Spleen (tissue), 11 donors: ENCODE results near the gene TMEM182. TPM values are rescaled to one million over a fixed set of nuclear protein-coding genes. Genes with fewer than 3 reads are reported as not detected.

ENCODE experiments used
- DNase-seq: peaks from one replicate; pipeline ENCODE4 v3.0.0-alpha.2; 2020
- H3K27ac ChIP-seq, 8 donors: fragments of 200-600 bp; sonication (generic) in 7 of 8; 1 replicate in 4 of 8; 2 replicates in 4 of 8; pipeline versions ENCODE4 v1.5.0 to v1.8.0; 2016 to 2021; ENCODE audit warnings: inconsistent platforms in 4 of 8, mild to moderate bottlenecking in 4 of 8, moderate library complexity in 1 of 8
- H3K27me3 ChIP-seq, 7 donors: fragments of 200-600 bp; sonication (generic) in 6 of 7; replicated peaks in 1 of 7; 1 replicate in 4 of 7; 2 replicates in 3 of 7; pipeline versions ENCODE4 v1.5.0 to v1.8.0; 2016 to 2021; ENCODE audit warnings: inconsistent platforms in 3 of 7, mild to moderate bottlenecking in 1 of 7
- H3K36me3 ChIP-seq, 6 donors: fragments of 200-600 bp; sonication (generic) in 5 of 6; 1 replicate in 4 of 6; 2 replicates in 2 of 6; pipeline versions ENCODE4 v1.5.0 to v1.8.0; 2016 to 2021; ENCODE audit warnings: inconsistent platforms in 2 of 6
- H3K4me1 ChIP-seq, 6 donors: fragments of 200-600 bp; sonication (generic) in 5 of 6; 1 replicate in 3 of 6; 2 replicates in 3 of 6; pipeline versions ENCODE4 v1.5.0 to v1.8.0; 2016 to 2021; ENCODE audit warnings: inconsistent platforms in 3 of 6
- H3K4me3 ChIP-seq, 8 donors: fragments of 200-600 bp; sonication (generic) in 7 of 8; 1 replicate in 4 of 8; 2 replicates in 4 of 8; pipeline versions ENCODE4 v1.5.0 to v1.8.0; 2016 to 2021; ENCODE audit warnings: inconsistent platforms in 4 of 8, mild to moderate bottlenecking in 4 of 8, moderate library complexity in 2 of 8
- H3K9me3 ChIP-seq, 8 donors: fragments of 200-600 bp; sonication (generic) in 7 of 8; 1 replicate in 4 of 8; 2 replicates in 4 of 8; pipeline versions ENCODE4 v1.5.0 to v1.8.0; 2016 to 2021; ENCODE audit warnings: inconsistent platforms in 4 of 8
- CTCF ChIP-seq, 11 experiments: fragments of 200-600 bp in 7 of 11; fragments of 450-650 bp in 4 of 11; sonication (generic) in 4 of 11; IDR thresholded peaks in 8 of 11; conservative IDR thresholded peaks in 3 of 11; 1 replicate in 7 of 11; 2 replicates in 4 of 11; pipeline versions ENCODE4 v1.4.0 to v1.8.0; 2016 to 2021; ENCODE audit warnings: antibody characterized with exemption in 11 of 11, inconsistent platforms in 4 of 11, mild to moderate bottlenecking in 1 of 11
- POLR2A ChIP-seq, 3 donors: fragments of 450-650 bp; IDR thresholded peaks; one replicate each; pipeline ENCODE4 v1.5.1; 2017; ENCODE audit warnings: antibody characterized with exemption in 3 of 3, mild to moderate bottlenecking in 1 of 3
- POLR2AphosphoS5 ChIP-seq, 3 donors: sonication (generic); formaldehyde crosslinking; IDR thresholded peaks; one replicate each; pipeline ENCODE4 v1.5.1; 2017; ENCODE audit warnings: antibody characterized with exemption in 3 of 3
- WGBS, 5 donors: extraction: QIAGEN DNeasy Blood & Tissue Kit in 3 of 5; methylation state at CpG; one replicate each; pipeline versions ENCODE4 v1.1.5 to v1.1.7; 2013 to 2018; 5-methylcytosine and 5-hydroxymethylcytosine counted together
- intact Hi-C: fragments of 100-400 bp; cut with DNase I; formaldehyde crosslinking; loops from one replicate; pipeline ENCODE4 v1.15.0; 2023; ENCODE audit warnings: low total_unique reads
- polyA plus RNA-seq, 3 donors: library from polyadenylated mRNA; stranded (reverse); fragments of 200-250 nt; gene quantifications; one replicate each; pipeline ENCODE4 v1.2.1, GENCODE V29; 2013
- total RNA-seq, 7 donors: library from RNA; depleted of rRNA in 3 of 7; stranded (reverse); fragments of >200 nt in 3 of 7; fragmentation: NEBNext Ultra II Directional in 4 of 7; extraction: Animal tissue kit (Norgen Biotek cat#: 25700) in 4 of 7; gene quantifications; one replicate each; pipeline versions ENCODE4 v1.1.0 to v1.2.1, GENCODE V29; 2016 to 2021
- donor health status: healthy with polysubstance abuse.
- donor health status: DM: no; HTN: no; CAD: no; lungs with moderate emphysema.
- donor health status: DM: no; HTN: no; CAD: no.
- donor health status: Bipolar disorder and iron deficiency.
- donor health status: healthy.
- donor health status: DM: no; HTN: no; CAD: no.
- donor health status: DM: yes; HTN: yes; CAD: no.

TMEM182 gene
- total and polyA plus RNA-seq, 10 donors: 1.3 to 8.6 (median 3.2) TPM

- H3K4me1 ChIP-seq: peaks cover 0 to 4% (median 0%) of the 10 kb centered on the region in 6 donors
- no peaks in the 10 kb centered on the region for H3K27me3 ChIP-seq
- intact Hi-C loops: no loop called here
- H3K36me3 ChIP-seq: peaks cover 0 to 33% (median 8%) of the 10 kb centered on the region in 6 donors
- WGBS, 5 donors: 77 to 92% (median 91%) methylated on average over 4 of the region's 4 CpGs
- no peak overlapping the region for H3K27ac ChIP-seq
- DNase-seq: no peak
- H3K9me3 ChIP-seq: peaks cover 5 to 36% (median 27%) of the 10 kb centered on the region in 8 donors
- no peak overlapping the region for H3K4me3 ChIP-seq
- TF ChIP-seq POLR2A (IDR thresholded peaks at IDR 0.05): no peak
- TF ChIP-seq POLR2AphosphoS5 (IDR thresholded peaks at IDR 0.05): no peak
- TF ChIP-seq CTCF (IDR thresholded peaks at IDR 0.05 in 8 of 11, conservative IDR thresholded peaks at IDR 0.05 in 3 of 11): no peak
These were observed 33.8 kb downstream of the TMEM182 start for GRCh38 chr2:102795641-102796040.

GRCh38 chr2:102796337-102796736 is 34.5 kb downstream of the TMEM182 start:
- Histone ChIP-seq H3K36me3 (peaks cover 0 to 39% (median 8%) of the 10 kb centered on the region in 6 donors), H3K27ac (no peak overlapping the region), H3K4me3 (no peak overlapping the region), H3K4me1 (peaks cover 0 to 4% (median 0%) of the 10 kb centered on the region in 6 donors), H3K27me3 (no peaks in the 10 kb centered on the region), H3K9me3 (peaks cover 10 to 43% (median 34%) of the 10 kb centered on the region in 8 donors)
- 86 to 95% (median 91%) methylated on average over 2 of the region's 2 CpGs for WGBS, 5 donors
- TF ChIP-seq POLR2A (IDR thresholded peaks at IDR 0.05) (no peak), CTCF (IDR thresholded peaks at IDR 0.05 in 8 of 11, conservative IDR thresholded peaks at IDR 0.05 in 3 of 11) (no peak), POLR2AphosphoS5 (IDR thresholded peaks at IDR 0.05) (no peak)
- intact Hi-C loops: no loop called here
- DNase-seq: no peak

GRCh38 chr2:102797486-102797885 is 35.7 kb downstream of the TMEM182 start:
- H3K4me1 ChIP-seq: peaks cover 0 to 3% (median 0%) of the 10 kb centered on the region in 6 donors
- H3K27ac ChIP-seq: no peak overlapping the region
- no peak for DNase-seq
- intact Hi-C loops: no loop called here
- TF ChIP-seq CTCF (IDR thresholded peaks at IDR 0.05 in 8 of 11, conservative IDR thresholded peaks at IDR 0.05 in 3 of 11) (no peak), POLR2AphosphoS5 (IDR thresholded peaks at IDR 0.05) (no peak)
- no peak overlapping the region for H3K4me3 ChIP-seq
- peaks cover 12 to 55% (median 46%) of the 10 kb centered on the region in 8 donors for H3K9me3 ChIP-seq
- peaks cover 0 to 51% (median 11%) of the 10 kb centered on the region in 6 donors for H3K36me3 ChIP-seq
- WGBS, 5 donors: 88 to 98% (median 91%) methylated on average over 2 of the region's 2 CpGs
- no peaks in the 10 kb centered on the region for H3K27me3 ChIP-seq

- intact Hi-C loops: no loop called here
These were observed 36.4 kb downstream of the TMEM182 start for GRCh38 chr2:102798181-102798580.

More at GRCh38 chr2:102798181-102798580, 36.4 kb downstream of the TMEM182 start:
- 89 to 99% (median 95%) methylated on average over 2 of the region's 2 CpGs for WGBS, 5 donors
- Histone ChIP-seq H3K4me3 (no peak overlapping the region), H3K27ac (no peak overlapping the region), H3K9me3 (peaks cover 12 to 62% (median 53%) of the 10 kb centered on the region in 8 donors), H3K4me1 (peaks cover 0 to 2% (median 0%) of the 10 kb centered on the region in 6 donors), H3K36me3 (peaks cover 0 to 54% (median 11%) of the 10 kb centered on the region in 6 donors), H3K27me3 (no peaks in the 10 kb centered on the region)
- DNase-seq: no peak
- no peak for TF ChIP-seq CTCF (IDR thresholded peaks at IDR 0.05 in 8 of 11, conservative IDR thresholded peaks at IDR 0.05 in 3 of 11)
- TF ChIP-seq POLR2A (IDR thresholded peaks at IDR 0.05): no peak
- no peak for TF ChIP-seq POLR2AphosphoS5 (IDR thresholded peaks at IDR 0.05)
